Right cardiac atrium (tissue), 5 donors: ENCODE results near the gene FGB. TPM values are rescaled to one million over a fixed set of nuclear protein-coding genes. Genes with fewer than 3 reads are reported as not detected.

Experiments
- ATAC-seq, 2 donors: fragments of 200-7000 bp; cut with Tn5 transposase; one replicate each; pipeline versions ENCODE4 v1.8.0 to v1.9.1; 2020; ENCODE audit warnings: moderate library complexity in 2 of 2, mild to moderate bottlenecking in 1 of 2
- DNase-seq, 3 donors: peaks; one replicate each; pipeline ENCODE4 v3.0.0-alpha.2; 2020
- H3K27ac ChIP-seq: one replicate; pipeline ENCODE4 v1.5.1; 2013; ENCODE audit warnings: mild to moderate bottlenecking, low read length, control low read depth, moderate library complexity
- H3K27me3 ChIP-seq: one replicate; pipeline ENCODE4 v1.6.1; 2013; ENCODE audit not compliant: control insufficient read depth, insufficient read depth
- H3K4me1 ChIP-seq: one replicate; pipeline ENCODE4 v1.6.1; 2013; ENCODE audit warnings: low read length; ENCODE audit not compliant: control insufficient read depth, insufficient read depth
- H3K4me3 ChIP-seq: one replicate; pipeline ENCODE4 v1.5.1; 2013; ENCODE audit warnings: low read length, control low read depth
- H3K9me3 ChIP-seq: one replicate; pipeline ENCODE4 v1.6.1; 2013; ENCODE audit warnings: low read length; ENCODE audit not compliant: control insufficient read depth
- WGBS: extraction: QIAGEN DNeasy Blood & Tissue Kit; methylation state at CpG from one replicate; pipeline ENCODE4 v1.1.7; 2013; 5-methylcytosine and 5-hydroxymethylcytosine counted together
- intact Hi-C, 4 donors: fragments of 100-400 bp; cut with DNase I; formaldehyde crosslinking; loops; one replicate each; pipeline versions ENCODE4 v1.11.0 to v1.14.0; 2022 to 2023
- long read RNA-seq, 4 donors: library from polyadenylated mRNA; unstranded; transcript quantifications; one replicate each; pipeline ENCODE4 v2.0.0, GENCODE V29; 2020 to 2021
- polyA plus RNA-seq: library from polyadenylated mRNA; stranded (reverse); fragments of 200-250 nt; gene quantifications from one replicate; pipeline ENCODE4 v1.2.3, GENCODE V29; 2013
- total RNA-seq, 4 donors: library from RNA; stranded (reverse); fragmentation: NEBNext Ultra II Directional; extraction: Animal tissue kit (Norgen Biotek cat#: 25700); gene quantifications; one replicate each; pipeline ENCODE4 v1.2.1, GENCODE V29; 2021
- donor health status: healthy with polysubstance abuse.
- donor health status: DM: no; HTN: yes; CAD: no.
- donor health status: DM: no; HTN: no; CAD: no.
- donor health status: DM: no; HTN: yes; CAD: no; lungs with severe emphysema.
- donor health status: DM: yes; HTN: yes; CAD: no.

FGB gene
- total RNA-seq = 1 to 10 TPM in 1 of 4 donors, not detected in 3; 1.8 TPM
- polyA plus RNA-seq = 0.38 TPM
- long read RNA-seq, donor 1 = 0 reads
- long read RNA-seq, donor 2 = 0 reads
- long read RNA-seq, donor 3 = 0 reads
- long read RNA-seq, donor 4 = 0 reads

GRCh38 chr4:154562697-154563254 lies at the start of gene FGB:
Gene FGB (plus strand): TSS chr4:154563011. CDS start chr4:154563019, 8 bp downstream.
- ATAC-seq = no peak
- Histone ChIP-seq H3K4me3 (no peak within 1 kb of the TSS), H3K9me3 (no peaks in the 10 kb centered on the region), H3K27me3 (no peaks in the 10 kb centered on the region), H3K4me1 (no peaks in the 10 kb centered on the region), H3K27ac (no peak within 1 kb of the TSS)
- DNase-seq = no peak
- 65% methylated on average over 2 of the region's 2 CpGs for WGBS
- intact Hi-C loops = no loop called here

GRCh38 chr4:154516318-154517029 lies 46.3 kb upstream of the FGB start:
- DNase-seq = no peak
- WGBS = 18% methylated on average over 1 of the region's 1 CpG
- H3K9me3 ChIP-seq = no peaks in the 10 kb centered on the region
- no peak overlapping the region for H3K4me3 ChIP-seq
- no peaks in the 10 kb centered on the region for H3K27me3 ChIP-seq
- intact Hi-C loops = no loop called here
- no peak overlapping the region for H3K27ac ChIP-seq
- ATAC-seq = no peak
- H3K4me1 ChIP-seq = no peaks in the 10 kb centered on the region

- Histone ChIP-seq H3K4me1 (no peaks in the 10 kb centered on the region), H3K27me3 (no peaks in the 10 kb centered on the region), H3K9me3 (no peaks in the 10 kb centered on the region), H3K4me3 (no peak overlapping the region), H3K27ac (no peak overlapping the region)
- ATAC-seq (no peak), DNase-seq (peak in 1 of 3 donors; percentile 25)
- 67% methylated on average over 4 of the region's 4 CpGs for WGBS
- intact Hi-C loops = no loop called here
These were observed 45.2 kb upstream of the FGB start for GRCh38 chr4:154517591-154517990.

GRCh38 chr4:154519214-154519613 lies 43.6 kb upstream of the FGB start:
- 34% methylated on average over 4 of the region's 4 CpGs for WGBS
- H3K4me3 ChIP-seq = no peak overlapping the region
- H3K27ac ChIP-seq = no peak overlapping the region
- intact Hi-C loops = no loop called here
- ATAC-seq (peak; percentile 43 to 54), DNase-seq (no peak)
- no peaks in the 10 kb centered on the region for H3K9me3 ChIP-seq
- H3K4me1 ChIP-seq = no peaks in the 10 kb centered on the region
- no peaks in the 10 kb centered on the region for H3K27me3 ChIP-seq

GRCh38 chr4:154521607-154522006 lies 41.2 kb upstream of the FGB start:
- Histone ChIP-seq H3K27ac (no peak overlapping the region), H3K4me3 (no peak overlapping the region), H3K4me1 (no peaks in the 10 kb centered on the region), H3K27me3 (no peaks in the 10 kb centered on the region), H3K9me3 (no peaks in the 10 kb centered on the region)
- intact Hi-C loops = no loop called here
- no peak for DNase-seq
- ATAC-seq = no peak

GRCh38 chr4:154526151-154526550 lies 36.7 kb upstream of the FGB start:
- DNase-seq (no peak), ATAC-seq (no peak)
- Histone ChIP-seq H3K4me1 (no peaks in the 10 kb centered on the region), H3K9me3 (no peaks in the 10 kb centered on the region), H3K4me3 (no peak overlapping the region), H3K27ac (no peak overlapping the region), H3K27me3 (no peaks in the 10 kb centered on the region)
- WGBS = 76% methylated on average over 2 of the region's 2 CpGs
- intact Hi-C loops = no loop called here

GRCh38 chr4:154527308-154527707 lies 35.5 kb upstream of the FGB start:
- 84% methylated on average over 4 of the region's 4 CpGs for WGBS
- ATAC-seq = no peak

GRCh38 chr4:154528869-154529268 lies 33.9 kb upstream of the FGB start:
- no peaks in the 10 kb centered on the region for H3K9me3 ChIP-seq
- intact Hi-C loops = no loop called here
- DNase-seq = no peak
- no peak overlapping the region for H3K4me3 ChIP-seq
- no peaks in the 10 kb centered on the region for H3K27me3 ChIP-seq
- ATAC-seq = no peak
- H3K4me1 ChIP-seq = no peaks in the 10 kb centered on the region
- WGBS = 33% methylated on average over 2 of the region's 2 CpGs
- H3K27ac ChIP-seq = no peak overlapping the region

More at GRCh38 chr4:154527308-154527707, 35.5 kb upstream of the FGB start:
- Histone ChIP-seq H3K27ac (no peak overlapping the region), H3K4me1 (no peaks in the 10 kb centered on the region), H3K9me3 (no peaks in the 10 kb centered on the region), H3K4me3 (no peak overlapping the region), H3K27me3 (no peaks in the 10 kb centered on the region)
- no peak for DNase-seq
- intact Hi-C loops = no loop called here

GRCh38 chr4:154529728-154530519 lies 32.9 kb upstream of the FGB start:
- Histone ChIP-seq H3K9me3 (no peaks in the 10 kb centered on the region), H3K4me3 (no peak overlapping the region), H3K27ac (no peak overlapping the region), H3K27me3 (no peaks in the 10 kb centered on the region), H3K4me1 (no peaks in the 10 kb centered on the region)
- ATAC-seq (peak in 1 of 2 donors; percentile 35), DNase-seq (no peak)
- WGBS = 64% methylated on average over 4 of the region's 4 CpGs
- intact Hi-C loops = no loop called here

GRCh38 chr4:154534296-154534695 lies 28.5 kb upstream of the FGB start:
- DNase-seq = no peak
- H3K9me3 ChIP-seq = no peaks in the 10 kb centered on the region
- ATAC-seq = no peak
- no peaks in the 10 kb centered on the region for H3K4me1 ChIP-seq
- no peak overlapping the region for H3K27ac ChIP-seq
- WGBS = 81% methylated on average over 1 of the region's 1 CpG
- H3K27me3 ChIP-seq = no peaks in the 10 kb centered on the region
- H3K4me3 ChIP-seq = no peak overlapping the region
- intact Hi-C loops = no loop called here

GRCh38 chr4:154542271-154542879 lies 20.4 kb upstream of the FGB start:
- H3K27ac ChIP-seq = no peak overlapping the region

More at GRCh38 chr4:154542271-154542879, 20.4 kb upstream of the FGB start:
- ATAC-seq (no peak), DNase-seq (no peak)
- Histone ChIP-seq H3K9me3 (no peaks in the 10 kb centered on the region), H3K27me3 (no peaks in the 10 kb centered on the region), H3K4me1 (no peaks in the 10 kb centered on the region), H3K4me3 (no peak overlapping the region)
- 96% methylated on average over 4 of the region's 4 CpGs for WGBS
- intact Hi-C loops = no loop called here
